ENCODE data around the gene MPO. TPM values are rescaled to one million over a fixed set of nuclear protein-coding genes. Genes with fewer than 3 reads are reported as not detected.

The MPO gene
- total and polyA plus RNA-seq, 2 of the 4 experiments (the other 2 are of a cell fraction): not detected

- H3K4me3 ChIP-seq (ENCODE audit: insufficient read depth, low read depth, low read length): no peak overlapping the region
- in situ Hi-C loops (cut with MboI; ENCODE audit: low sequenced_read_pairs): no loop called here
- intact Hi-C loops (cut with micrococcal nuclease): no loop called here
These were observed 39.4 kb upstream of the MPO start for GRCh38 chr17:58320163-58320558.

More at GRCh38 chr17:58320163-58320558, 39.4 kb upstream of the MPO start:
- Histone ChIP-seq H3K23ac (ENCODE audit: low read depth, low read length) (no peak overlapping the region), H3K9me3 (ENCODE audit: control insufficient read depth, insufficient read depth, low read length) (no peaks in the 10 kb centered on the region), H3K36me3 (ENCODE audit: control insufficient read depth, insufficient read depth, low read length) (peaks cover 3% of the 10 kb centered on the region; the same call in 1 of the 2 replicates), H3K18ac (ENCODE audit: low read depth, low read length) (no peak overlapping the region), H2AK5ac (ENCODE audit: low read depth, low read length) (no peak overlapping the region), H2AK9ac (replicated peaks; ENCODE audit: low read depth, low read length, poor library complexity) (no peak overlapping the region), H3K4me1 (ENCODE audit: control insufficient read depth, insufficient read depth, low read length) (peaks cover 4% of the 10 kb centered on the region), H4K5ac (ENCODE audit: low read depth, low read length) (no peak overlapping the region), H3K4ac (ENCODE audit: low read depth, low read length) (no peak overlapping the region), H2BK15ac (ENCODE audit: low read depth, low read length) (no peak overlapping the region), H4K8ac (ENCODE audit: low read depth in 2 of 2, low read length in 2 of 2) (no peak overlapping the region), H3K27me3 (ENCODE audit: control insufficient read depth, insufficient read depth, low read length) (peaks cover 3% of the 10 kb centered on the region; the same call in 1 of the 2 replicates), H3K9me1 (ENCODE audit: insufficient read depth, low read length) (no peaks in the 10 kb centered on the region), H3K27ac (ENCODE audit: insufficient read depth, low read length) (no peak overlapping the region), H3K14ac (replicated peaks; ENCODE audit: low read depth, low read length) (no peak overlapping the region), H2BK120ac (ENCODE audit: low read depth, low read length) (no peak overlapping the region), H2BK20ac (ENCODE audit: low read depth, low read length) (no peak overlapping the region), H4K91ac (ENCODE audit: insufficient read depth, low read depth, low read length) (no peak overlapping the region), H3K56ac (ENCODE audit: extremely low read depth, insufficient read depth, low read length) (no peak overlapping the region), H3K9ac (ENCODE audit: low read depth, low read length) (no peak overlapping the region), H2AFZ (replicated peaks; ENCODE audit: low read length, poor library complexity) (no peak overlapping the region), H4K20me1 (ENCODE audit: insufficient read depth, low read length) (no peaks in the 10 kb centered on the region), H3K4me2 (ENCODE audit: low read depth, low read length) (no peak overlapping the region), H2BK5ac (ENCODE audit: low read depth, low read length, poor library complexity, severe bottlenecking) (no peak overlapping the region), H3K79me1 (ENCODE audit: low read depth in 1 of 2, low read length in 2 of 2) (no peaks in the 10 kb centered on the region)
- ATAC-seq (ENCODE audit: low read depth) (no peak), DNase-seq (no peak)
- ChIA-PET POLR2A (ENCODE audit: unreplicated experiment) (no interaction called here), CTCF (no interaction called here)
- no peak for TF ChIP-seq BHLHE40 (IDR thresholded peaks at IDR 0.05; ENCODE audit: low read depth, low read length)
- TF ChIP-seq RAD21 (IDR thresholded peaks at IDR 0.05; ENCODE audit: low read length): no peak
- BruUV-seq (replicated peaks): no TSS peak
- dilution Hi-C loops (cut with HindIII; ENCODE audit: low sequenced_read_pairs, unreplicated experiment): no loop called here
- no CpG with 5 or more reads among the region's 7 CpGs for WGBS, 2 experiments (ENCODE audit: extremely low coverage in 2 of 2, insufficient read length in 1 of 2)
